ENCODE data around the gene KCNN4. TPM values are rescaled to one million over a fixed set of nuclear protein-coding genes. Genes with fewer than 3 reads are reported as not detected.
A peak's percentile ranks its signal among the peaks of the same experiment; 100 is the strongest.

KCNN4 gene
- total RNA-seq, 4 donors from 2014 or later, result 1.1 to 4.1 (median 1.7) TPM; not detected in 1

- Histone ChIP-seq H3K4me3 (no peak overlapping the region), H3K27me3 (peaks cover 0 to 25% (median 21%) of the 10 kb centered on the region in 3 donors), H3K9me3 (no peaks in the 10 kb centered on the region), H3K36me3 (no peaks in the 10 kb centered on the region), H3K27ac (no peak overlapping the region), H3K4me1 (no peaks in the 10 kb centered on the region)
- ATAC-seq (no peak), DNase-seq (no peak)
- in situ Hi-C loops (cut with MboI; ENCODE audit: low sequenced_read_pairs in 4 of 4) (no loop called here), intact Hi-C loops (cut with DNase I; ENCODE audit: low total_unique reads) (no loop called here)
- TF ChIP-seq CTCF (IDR thresholded peaks at IDR 0.05 in 4 of 5, conservative IDR thresholded peaks at IDR 0.05 in 1 of 5) (no peak), POLR2A (IDR thresholded peaks at IDR 0.05) (no peak)
These were observed 18.8 kb upstream of the KCNN4 start for GRCh38 chr19:43799502-43800142.

- Histone ChIP-seq H3K4me1 (no peaks in the 10 kb centered on the region), H3K27ac (no peak overlapping the region), H3K9me3 (no peaks in the 10 kb centered on the region), H3K36me3 (no peaks in the 10 kb centered on the region), H3K4me3 (peak overlapping the region in 3 of 4 donors; percentile 38 to 45 (median 40)), H3K27me3 (peaks cover 0 to 25% (median 21%) of the 10 kb centered on the region in 3 donors)
- TF ChIP-seq CTCF (IDR thresholded peaks at IDR 0.05 in 4 of 5, conservative IDR thresholded peaks at IDR 0.05 in 1 of 5) (no peak), POLR2A (IDR thresholded peaks at IDR 0.05) (no peak)
- intact Hi-C loops (cut with DNase I; ENCODE audit: low total_unique reads) (no loop called here), in situ Hi-C loops (cut with MboI; ENCODE audit: low sequenced_read_pairs in 4 of 4) (no loop called here)
- DNase-seq (no peak), ATAC-seq (no peak)
These were observed 18.0 kb upstream of the KCNN4 start for GRCh38 chr19:43798546-43799409.

- ATAC-seq, result no peak
These were observed 17.3 kb upstream of the KCNN4 start for GRCh38 chr19:43798026-43798545.

GRCh38 chr19:43797556-43797955, 16.8 kb upstream of the KCNN4 start:
- H3K36me3 ChIP-seq, result no peaks in the 10 kb centered on the region
- peaks cover 0 to 25% (median 21%) of the 10 kb centered on the region in 3 donors for H3K27me3 ChIP-seq
- no peak for TF ChIP-seq POLR2A (IDR thresholded peaks at IDR 0.05)
- no peak for TF ChIP-seq CTCF (IDR thresholded peaks at IDR 0.05 in 4 of 5, conservative IDR thresholded peaks at IDR 0.05 in 1 of 5)
- H3K27ac ChIP-seq, result no peak overlapping the region
- H3K4me1 ChIP-seq, result no peaks in the 10 kb centered on the region
- no peak for DNase-seq
- H3K9me3 ChIP-seq, result no peaks in the 10 kb centered on the region
- intact Hi-C loops (cut with DNase I; ENCODE audit: low total_unique reads) (no loop called here), in situ Hi-C loops (cut with MboI; ENCODE audit: low sequenced_read_pairs in 4 of 4) (no loop called here)
- ATAC-seq, result no peak
- no peak overlapping the region for H3K4me3 ChIP-seq

More at GRCh38 chr19:43798026-43798545, 17.3 kb upstream of the KCNN4 start:
- H3K4me1 ChIP-seq, result no peaks in the 10 kb centered on the region
- DNase-seq, result no peak
- H3K36me3 ChIP-seq, result no peaks in the 10 kb centered on the region
- H3K27me3 ChIP-seq, result peaks cover 0 to 25% (median 21%) of the 10 kb centered on the region in 3 donors
- TF ChIP-seq POLR2A (IDR thresholded peaks at IDR 0.05), result no peak
- no peak for TF ChIP-seq CTCF (IDR thresholded peaks at IDR 0.05 in 4 of 5, conservative IDR thresholded peaks at IDR 0.05 in 1 of 5)
- H3K4me3 ChIP-seq, result peak overlapping the region in 3 of 4 donors; percentile 38 to 45 (median 40)
- H3K9me3 ChIP-seq, result no peaks in the 10 kb centered on the region
- intact Hi-C loops (cut with DNase I; ENCODE audit: low total_unique reads), result no loop called here
- in situ Hi-C loops (cut with MboI; ENCODE audit: low sequenced_read_pairs in 4 of 4), result no loop called here
- H3K27ac ChIP-seq, result no peak overlapping the region

All from gastrocnemius medialis (tissue), 4 donors.